HG03469 (cell line): ENCODE measurements around the gene NHSL1.

Experiments
- ATAC-seq: cut with Tn5 transposase; IDR thresholded peaks from one replicate; pipeline ENCODE4 v1.9.1; 2021; ENCODE audit warnings: mild to moderate bottlenecking, moderate library complexity, moderate number of reproducible peaks; ENCODE audit not compliant: unreplicated experiment

The NHSL1 gene

DNA sequence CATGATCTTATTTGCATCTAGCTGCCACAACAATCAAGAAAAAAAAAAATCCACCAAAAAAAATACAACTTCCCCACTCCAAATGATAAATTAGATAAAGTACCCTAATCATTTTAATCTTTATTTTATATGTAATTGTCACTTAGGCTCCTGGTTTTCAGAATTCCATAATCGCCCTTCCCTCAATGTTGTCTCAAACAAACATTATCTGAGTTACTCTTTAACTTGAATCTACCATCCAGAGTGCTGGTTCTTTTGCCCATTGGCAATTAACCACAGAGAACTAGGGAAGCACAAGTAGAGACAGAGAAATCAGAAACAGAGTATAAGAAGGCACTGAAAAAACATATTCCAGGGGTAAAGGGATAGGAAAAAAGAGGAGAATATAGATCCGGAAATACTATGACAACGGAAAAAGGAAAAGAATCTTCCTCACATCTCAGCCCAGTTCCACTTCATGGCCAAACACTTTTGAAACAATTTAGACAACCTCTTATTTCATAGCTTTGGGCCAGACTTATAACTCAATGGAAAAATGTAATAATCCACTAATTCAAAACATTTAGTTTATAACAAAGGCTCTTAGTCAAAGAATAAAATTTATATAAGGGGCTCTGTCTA is 861 bp upstream of the NHSL1 start:
- ATAC-seq: no peak

DNA sequence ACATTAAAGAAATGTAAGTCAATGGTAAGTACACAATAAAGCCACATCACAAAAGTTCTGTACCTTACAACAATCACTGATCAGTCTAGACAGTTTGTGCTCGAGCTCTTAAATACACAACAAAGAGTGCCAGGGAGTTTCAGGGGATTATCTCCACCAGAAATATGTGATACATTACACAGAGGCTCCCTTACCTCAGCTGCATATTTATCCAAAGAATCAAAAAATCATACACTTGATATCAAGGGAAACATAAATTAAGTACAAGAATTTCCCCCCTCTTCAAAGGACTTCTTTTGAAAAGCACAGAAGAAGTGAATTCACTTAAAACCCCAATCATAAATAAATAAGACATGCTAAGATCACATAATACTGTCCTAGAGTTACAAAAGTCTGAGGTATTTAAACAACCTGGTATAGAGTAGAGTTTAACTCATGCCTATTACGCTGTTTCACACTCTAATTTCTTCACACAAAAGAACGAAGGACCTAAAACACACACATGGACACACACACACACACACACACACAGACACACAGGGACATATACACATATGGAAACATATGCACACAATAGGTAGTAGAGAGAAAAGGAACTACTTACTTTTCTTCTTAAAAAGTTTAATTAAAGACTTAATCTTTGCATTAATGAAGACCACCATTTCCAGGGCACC is 528 bp downstream of the NHSL1 start:
- no peak for ATAC-seq

GRCh38 chr6:138497286-138497685 is 2.0 kb downstream of the NHSL1 start:
- no peak for ATAC-seq

GRCh38 chr6:138494312-138494711 is 5.0 kb downstream of the NHSL1 start:
- ATAC-seq: no peak

- no peak for ATAC-seq
Measured at GRCh38 chr6:138493413-138493812, 5.9 kb downstream of the NHSL1 start.

DNA sequence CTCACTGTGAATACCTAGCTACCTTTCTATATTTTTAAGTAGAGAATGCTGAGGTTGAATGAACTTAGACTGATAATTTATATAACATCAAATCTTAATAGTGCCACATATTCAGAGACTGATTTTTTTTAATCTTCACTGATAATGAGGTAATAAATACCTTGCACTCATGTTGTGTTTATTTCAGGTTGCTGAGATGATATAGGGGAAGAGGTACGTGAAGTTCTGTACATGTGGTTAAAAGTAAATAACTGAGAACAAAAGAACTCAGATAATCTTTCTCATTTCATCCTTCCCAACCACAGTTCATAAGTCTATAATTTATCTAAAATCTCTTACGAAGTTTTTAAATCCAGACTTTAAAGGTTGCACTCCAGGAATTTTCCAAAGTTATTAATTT is 6.4 kb downstream of the NHSL1 start:
- no peak for ATAC-seq

DNA sequence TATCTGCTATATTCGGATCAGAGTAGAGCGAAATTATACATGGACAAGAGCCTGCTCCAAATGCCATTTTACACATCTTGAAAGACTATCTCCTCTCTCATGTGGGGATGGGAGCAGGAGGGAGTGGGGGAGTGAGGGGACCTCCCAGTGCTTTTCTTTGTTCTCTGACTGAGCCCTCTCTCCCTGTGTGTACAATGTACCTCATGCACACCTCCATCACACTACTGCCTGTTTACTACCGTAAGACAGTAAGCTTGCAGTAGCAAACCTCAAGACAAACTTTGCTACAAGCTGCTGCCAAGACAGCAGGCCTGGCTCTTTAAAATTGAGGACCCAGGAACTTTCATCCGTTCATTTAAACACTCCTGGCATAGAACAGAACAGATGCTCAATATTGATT is 7.2 kb downstream of the NHSL1 start:
- ATAC-seq: no peak

- ATAC-seq: no peak
Measured at GRCh38 chr6:138491017-138491416, 8.3 kb downstream of the NHSL1 start.

DNA sequence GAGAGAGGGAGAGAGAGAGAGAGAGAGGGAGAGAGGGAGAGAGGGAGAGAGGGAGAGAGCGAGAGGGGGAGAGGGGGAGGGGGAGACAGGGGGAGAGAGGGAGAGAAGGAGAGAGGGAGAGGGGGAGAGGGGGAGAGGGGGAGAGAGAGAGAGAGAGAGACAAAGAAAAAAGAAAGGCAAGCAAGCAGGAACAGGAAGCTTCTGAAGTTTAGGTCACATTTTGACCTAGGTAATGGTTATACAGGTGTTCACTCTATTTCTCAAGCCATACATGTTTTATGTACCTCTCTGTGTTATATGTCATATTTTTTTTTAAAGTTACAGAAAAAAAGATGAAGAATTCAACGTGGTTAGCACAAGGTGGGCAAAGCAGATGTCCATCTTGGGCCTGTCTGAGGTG is 9.4 kb downstream of the NHSL1 start:
- no peak for ATAC-seq

GRCh38 chr6:138487102-138487604 is 12.1 kb downstream of the NHSL1 start:
- ATAC-seq: no peak

- no peak for ATAC-seq
Measured at GRCh38 chr6:138486249-138487101, 12.8 kb downstream of the NHSL1 start.

- no peak for ATAC-seq
Measured at GRCh38 chr6:138485586-138486248, 13.6 kb downstream of the NHSL1 start.

DNA sequence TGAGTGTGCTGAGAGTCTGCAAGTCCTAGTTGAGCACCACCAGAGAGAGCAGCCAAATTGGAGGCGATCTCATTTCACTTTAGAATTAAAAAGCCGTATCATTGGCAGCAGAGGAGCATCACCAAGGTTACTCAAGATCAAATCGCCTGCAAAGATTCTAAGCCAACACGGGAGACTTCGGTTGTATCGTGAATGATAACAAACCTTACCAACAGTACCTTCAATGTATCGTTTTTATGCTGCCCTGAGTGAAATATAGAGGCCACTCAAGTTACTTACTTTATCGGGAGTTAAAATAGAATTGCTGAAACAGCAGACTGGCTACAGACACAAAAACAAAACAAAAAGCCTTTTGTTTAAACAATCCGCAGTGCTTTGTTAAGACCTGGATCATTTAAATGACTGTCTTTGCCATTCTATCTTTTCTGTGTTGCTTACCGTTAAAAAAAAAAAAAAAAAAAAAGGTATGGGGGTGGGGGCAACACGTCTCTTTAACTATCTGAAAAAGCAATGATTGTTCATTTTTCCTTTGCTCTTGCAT is 14.2 kb downstream of the NHSL1 start:
- no peak for ATAC-seq

- ATAC-seq: no peak
Measured at GRCh38 chr6:138484018-138484731, 15.1 kb downstream of the NHSL1 start.

DNA sequence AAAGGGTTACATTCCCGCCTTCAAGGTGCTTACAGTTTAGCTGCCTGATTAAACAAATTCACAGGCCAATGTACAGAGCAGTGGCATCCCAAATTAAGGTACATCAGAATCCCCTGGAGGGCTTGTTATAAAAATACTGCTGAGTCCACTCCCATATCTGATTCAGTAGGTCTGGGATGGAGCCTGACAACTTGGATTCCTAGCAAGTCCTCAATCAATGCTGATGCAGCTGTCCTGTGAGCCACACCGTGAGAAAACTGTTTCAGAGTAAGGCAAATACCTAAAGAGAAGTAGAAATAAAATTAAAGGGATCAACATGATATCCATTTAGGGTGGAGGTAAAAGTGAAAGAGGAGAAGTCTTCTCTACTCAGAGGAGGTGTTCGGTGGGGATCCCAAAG is 16.5 kb downstream of the NHSL1 start:
- ATAC-seq: no peak

GRCh38 chr6:138480279-138480949 is 18.9 kb downstream of the NHSL1 start:
- ATAC-seq: no peak

- no peak for ATAC-seq
Measured at GRCh38 chr6:138477913-138478539, 21.3 kb downstream of the NHSL1 start.

GRCh38 chr6:138476116-138476515 is 23.2 kb downstream of the NHSL1 start:
- no peak for ATAC-seq

DNA sequence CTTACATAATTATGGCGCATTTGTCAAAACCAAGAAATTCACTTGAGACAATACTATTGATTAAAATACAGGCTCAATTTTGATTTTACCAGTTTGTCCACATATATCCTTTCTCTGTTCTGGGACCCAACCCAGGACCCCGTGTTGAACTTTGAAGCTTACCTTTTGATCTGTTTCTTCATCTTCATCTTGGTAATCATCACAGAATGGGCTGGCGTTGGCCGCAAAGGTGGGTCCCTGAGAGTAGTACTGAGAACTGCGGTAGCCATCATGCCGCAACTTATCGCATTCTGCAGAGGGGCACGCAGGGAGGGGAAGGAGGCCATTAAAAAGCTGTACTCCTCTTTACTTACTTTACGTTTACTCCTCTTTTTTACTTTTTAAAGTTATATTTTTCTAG is 26.1 kb downstream of the NHSL1 start:
- ATAC-seq: no peak
